Epidermal melanocyte (primary cell): ENCODE data around the gene CAMTA1.

Experiments
- DNase-seq: peaks from one replicate; pipeline ENCODE4 v3.0.0; 2011; ENCODE audit warnings: low spot score; ENCODE audit not compliant: insufficient read length

The CAMTA1 gene

GRCh38 chr1:7441143-7441841, 656.0 kb downstream of the CAMTA1 start:
- no peak for DNase-seq

- no peak for DNase-seq
These were observed 656.8 kb downstream of the CAMTA1 start for GRCh38 chr1:7442036-7442435.

GRCh38 chr1:7442918-7443317, 657.7 kb downstream of the CAMTA1 start:
- no peak for DNase-seq

- no peak for DNase-seq
These were observed 659.1 kb downstream of the CAMTA1 start for GRCh38 chr1:7444363-7444762.

- DNase-seq: no peak
These were observed 661.8 kb downstream of the CAMTA1 start for GRCh38 chr1:7447093-7447492.

- DNase-seq: no peak
These were observed 662.5 kb downstream of the CAMTA1 start for GRCh38 chr1:7447736-7448135.

GRCh38 chr1:7448986-7449385, 663.7 kb downstream of the CAMTA1 start:
- DNase-seq: no peak

- no peak for DNase-seq
These were observed 664.5 kb downstream of the CAMTA1 start for GRCh38 chr1:7449750-7450149.

GRCh38 chr1:7450838-7451237, 665.6 kb downstream of the CAMTA1 start:
- no peak for DNase-seq

- DNase-seq: no peak
These were observed 667.8 kb downstream of the CAMTA1 start for GRCh38 chr1:7453038-7453437.

GRCh38 chr1:7454052-7454815, 669.0 kb downstream of the CAMTA1 start:
- DNase-seq: no peak

- DNase-seq: no peak
These were observed 669.9 kb downstream of the CAMTA1 start for GRCh38 chr1:7454895-7455784.

GRCh38 chr1:7455796-7456721, 670.8 kb downstream of the CAMTA1 start:
- DNase-seq: no peak

GRCh38 chr1:7456722-7457082, 671.4 kb downstream of the CAMTA1 start:
- no peak for DNase-seq

- no peak for DNase-seq
These were observed 672.6 kb downstream of the CAMTA1 start for GRCh38 chr1:7457811-7458210.

GRCh38 chr1:7458946-7459345, 673.7 kb downstream of the CAMTA1 start:
- no peak for DNase-seq

- DNase-seq: no peak
These were observed 674.7 kb downstream of the CAMTA1 start for GRCh38 chr1:7459914-7460313.

- no peak for DNase-seq
These were observed 675.6 kb downstream of the CAMTA1 start for GRCh38 chr1:7460807-7461206.

GRCh38 chr1:7462617-7463016, 677.4 kb downstream of the CAMTA1 start:
- no peak for DNase-seq

GRCh38 chr1:7463526-7463925, 678.3 kb downstream of the CAMTA1 start:
- DNase-seq: no peak

- DNase-seq: no peak
These were observed 679.5 kb downstream of the CAMTA1 start for GRCh38 chr1:7464736-7465135.
